ENCODE data around the gene NAB1. TPM values are rescaled to one million over a fixed set of nuclear protein-coding genes. Genes with fewer than 3 reads are reported as not detected.

The NAB1 gene
- total and polyA plus RNA-seq, 2 experiments from 2014 or later: 10.4 to 40.2 TPM

GRCh38 chr2:190722061-190722759 lies 73.3 kb downstream of the NAB1 start:
- H3K27me3 Mint-ChIP-seq (ENCODE audit: insufficient read depth, low read depth, poor library complexity): no peaks in the 10 kb centered on the region
- no peaks in the 10 kb centered on the region for H3K27me3 ChIP-seq (ENCODE audit: insufficient read depth)
- no peaks in the 10 kb centered on the region for H3K36me3 ChIP-seq (ENCODE audit: insufficient read depth)
- no peaks in the 10 kb centered on the region for H3K79me2 ChIP-seq (replicated peaks; ENCODE audit: insufficient read depth)
- no peaks in the 10 kb centered on the region for H3K9me3 Mint-ChIP-seq
- H3F3A ChIP-seq (replicated peaks; ENCODE audit: low read depth): no peaks in the 10 kb centered on the region
- H3K9me2 ChIP-seq (ENCODE audit: insufficient read depth): no peaks in the 10 kb centered on the region
- ATAC-seq: no peak
- no peak for DNase-seq (ENCODE audit: low spot score)
- H3K4me2 ChIP-seq: no peak overlapping the region
- TF ChIP-seq CREB1 (CRISPR knock-in tag; IDR thresholded peaks at IDR 0.05; ENCODE audit: low read depth) (no peak), REST (IDR thresholded peaks at IDR 0.05; ENCODE audit: unreplicated experiment) (no peak), POLR2AphosphoS5 (IDR thresholded peaks at IDR 0.05; ENCODE audit: low read depth) (no peak), NANOG (IDR thresholded peaks at IDR 0.05; ENCODE audit: borderline replicate concordance) (no peak), EZH2phosphoT487 (IDR thresholded peaks at IDR 0.05; ENCODE audit: unreplicated experiment) (no peak), EZH2 (IDR thresholded peaks at IDR 0.05; ENCODE audit: low read depth, unreplicated experiment) (no peak), ZNF462 (CRISPR knock-in tag; IDR thresholded peaks at IDR 0.05) (no peak), ZNF114 (CRISPR knock-in tag; IDR thresholded peaks at IDR 0.05) (no peak), JUNB (IDR thresholded peaks at IDR 0.05; ENCODE audit: unreplicated experiment) (no peak), STAT1 (IDR thresholded peaks at IDR 0.05; ENCODE audit: unreplicated experiment) (no peak), CTCF (conservative IDR thresholded peaks at IDR 0.05; ENCODE audit: low read depth in 2 of 2) (no peak), ZNF331 (CRISPR knock-in tag; IDR thresholded peaks at IDR 0.05; ENCODE audit: low read depth) (no peak)
- no peaks in the 10 kb centered on the region for H3K36me3 Mint-ChIP-seq (ENCODE audit: low read depth)
- no peaks in the 10 kb centered on the region; the same call in 1 of the 2 replicates for H3K4me1 ChIP-seq (ENCODE audit: insufficient read depth)
- H4K20me1 ChIP-seq (replicated peaks; ENCODE audit: insufficient read depth): no peaks in the 10 kb centered on the region
- peaks cover 5% of the 10 kb centered on the region; the same call in 2 of the 3 replicates for H3K4me1 Mint-ChIP-seq
- H2AFZ ChIP-seq: no peak overlapping the region
- H3K27ac ChIP-seq (ENCODE audit: low read depth): no peak overlapping the region
- H3K27ac Mint-ChIP-seq: no peak overlapping the region
- no peak overlapping the region for H3K4me3 ChIP-seq
- no peak overlapping the region for H3K4me3 Mint-ChIP-seq

Measured in GM23338 (cell line).